Epidermal melanocyte (primary cell): ENCODE data around the gene SLC41A2.
"Not testable (repeated sequence)": the region's sequence is repeated elsewhere in the genome, so short reads cannot be mapped to it uniquely, and the experiment has no call there.

Source experiments
- DNase-seq: peaks from one replicate; pipeline ENCODE4 v3.0.0; 2011; ENCODE audit warnings: low spot score; ENCODE audit not compliant: insufficient read length

SLC41A2 gene

GRCh38 chr12:104958001-104958804 lies at the start of gene SLC41A2:
SLC41A2 (minus strand) TSS chr12:104958290; CDS start chr12:104928527, 29,763 bp downstream.
- peak; percentile 61 for DNase-seq

GRCh38 chr12:105001476-105001875 lies 43.4 kb upstream of the SLC41A2 start:
- no peak for DNase-seq

GRCh38 chr12:104999347-104999685 lies 41.2 kb upstream of the SLC41A2 start:
- DNase-seq = no peak

GRCh38 chr12:104998423-104999346 lies 40.6 kb upstream of the SLC41A2 start:
- no peak for DNase-seq

- no peak for DNase-seq
Observed at GRCh38 chr12:104997541-104997940, 39.5 kb upstream of the SLC41A2 start.

GRCh38 chr12:104994336-104994735 lies 36.2 kb upstream of the SLC41A2 start:
- DNase-seq = no peak

- no peak for DNase-seq
Observed at GRCh38 chr12:104991565-104992128, 33.6 kb upstream of the SLC41A2 start.

- no peak for DNase-seq
Observed at GRCh38 chr12:104990950-104991349, 32.9 kb upstream of the SLC41A2 start.

GRCh38 chr12:104986022-104986941 lies 28.2 kb upstream of the SLC41A2 start, which contains the start of gene NOPCHAP1:
NOPCHAP1 (plus strand) TSS chr12:104986316; CDS start chr12:104986353, 37 bp downstream.
- DNase-seq = peak; percentile 92

- DNase-seq = no peak
Observed at GRCh38 chr12:104985206-104985605, 27.1 kb upstream of the SLC41A2 start.

- DNase-seq = not testable (repeated sequence)
Observed at GRCh38 chr12:104977688-104978087, 19.6 kb upstream of the SLC41A2 start.

GRCh38 chr12:104976703-104977102 lies 18.6 kb upstream of the SLC41A2 start:
- no peak for DNase-seq

GRCh38 chr12:104975587-104976343 lies 17.7 kb upstream of the SLC41A2 start:
- DNase-seq = no peak

- no peak for DNase-seq
Observed at GRCh38 chr12:104974626-104975290, 16.7 kb upstream of the SLC41A2 start.

- no peak for DNase-seq
Observed at GRCh38 chr12:104973250-104973649, 15.2 kb upstream of the SLC41A2 start.

GRCh38 chr12:104971306-104971705 lies 13.2 kb upstream of the SLC41A2 start:
- no peak for DNase-seq

GRCh38 chr12:104969343-104969742 lies 11.3 kb upstream of the SLC41A2 start:
- DNase-seq = no peak

- DNase-seq = no peak
Observed at GRCh38 chr12:104966677-104967076, 8.6 kb upstream of the SLC41A2 start.

GRCh38 chr12:104964856-104965205 lies 6.7 kb upstream of the SLC41A2 start:
- DNase-seq = no peak
